ENCODE measurements around the gene SCYGR3. TPM values are rescaled to one million over a fixed set of nuclear protein-coding genes. Genes with fewer than 3 reads are reported as not detected.

Gene SCYGR3
- total RNA-seq, 1 donor from 2014 or later: not detected

GRCh38 chr2:227579791-227580190 lies 34.8 kb downstream of the SCYGR3 start:
- Mint-ChIP-seq H3K27ac (ENCODE audit: unreplicated experiment) (no peak overlapping the region), H3K36me3 (ENCODE audit: low read depth, unreplicated experiment) (peaks cover 7% of the 10 kb centered on the region), H3K4me1 (ENCODE audit: unreplicated experiment) (no peaks in the 10 kb centered on the region), H3K4me3 (ENCODE audit: unreplicated experiment) (no peak overlapping the region), H3K27me3 (ENCODE audit: unreplicated experiment) (peaks cover 3% of the 10 kb centered on the region), H3K9me3 (ENCODE audit: unreplicated experiment) (peaks cover 6% of the 10 kb centered on the region)
- TF ChIP-seq CTCF (IDR thresholded peaks at IDR 0.05; ENCODE audit: unreplicated experiment): no peak
- DNase-seq (ENCODE audit: low spot score): no peak

GRCh38 chr2:227578642-227579041 lies 36.0 kb downstream of the SCYGR3 start:
- no peak for TF ChIP-seq CTCF (IDR thresholded peaks at IDR 0.05; ENCODE audit: unreplicated experiment)
- Mint-ChIP-seq H3K27me3 (ENCODE audit: unreplicated experiment) (peaks cover 3% of the 10 kb centered on the region), H3K27ac (ENCODE audit: unreplicated experiment) (no peak overlapping the region), H3K4me1 (ENCODE audit: unreplicated experiment) (no peaks in the 10 kb centered on the region), H3K4me3 (ENCODE audit: unreplicated experiment) (no peak overlapping the region), H3K36me3 (ENCODE audit: low read depth, unreplicated experiment) (peaks cover 7% of the 10 kb centered on the region), H3K9me3 (ENCODE audit: unreplicated experiment) (peaks cover 6% of the 10 kb centered on the region)
- no peak for DNase-seq (ENCODE audit: low spot score)

DNA sequence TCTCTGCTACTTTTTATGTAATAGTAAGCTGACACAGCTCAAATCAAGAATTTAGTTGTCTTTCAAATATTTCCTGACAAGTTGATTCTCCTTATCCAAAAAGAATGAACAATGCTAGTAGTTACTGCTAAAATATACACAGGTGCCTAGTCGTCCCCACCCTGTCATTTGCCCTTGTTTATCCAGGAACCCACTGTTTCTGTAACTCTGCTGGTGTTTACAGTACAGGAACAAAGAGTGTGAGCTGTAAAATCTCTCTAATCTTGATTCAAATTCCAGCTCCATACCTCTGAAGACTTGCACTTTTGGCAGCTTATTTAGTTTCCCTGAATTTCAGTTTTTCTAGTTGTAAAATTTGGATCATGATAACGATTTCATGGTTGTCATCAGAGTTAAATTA lies 37.1 kb downstream of the SCYGR3 start:
- H3K36me3 Mint-ChIP-seq (ENCODE audit: low read depth, unreplicated experiment): peaks cover 3% of the 10 kb centered on the region
- H3K4me1 Mint-ChIP-seq (ENCODE audit: unreplicated experiment): no peaks in the 10 kb centered on the region
- no peak overlapping the region for H3K27ac Mint-ChIP-seq (ENCODE audit: unreplicated experiment)

DNA sequence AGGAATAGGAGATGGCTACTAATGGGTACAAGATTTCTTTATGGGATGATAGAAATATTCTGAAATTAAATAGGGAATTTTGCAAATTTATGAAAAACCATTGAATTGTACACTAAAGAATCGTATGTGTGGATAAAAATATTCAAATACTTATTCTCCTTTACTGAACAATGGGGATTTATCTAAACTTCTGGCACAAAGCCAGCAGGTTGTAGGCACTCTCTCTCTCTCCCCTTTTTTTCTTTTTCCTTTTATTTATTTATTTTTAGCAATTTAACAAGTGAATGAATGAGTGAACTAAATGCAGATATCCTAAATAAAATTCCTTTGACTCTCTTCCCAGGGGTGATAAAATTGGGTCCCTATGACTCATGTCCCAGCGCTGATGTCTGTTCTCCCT lies 37.8 kb downstream of the SCYGR3 start:
- no peak for DNase-seq (ENCODE audit: low spot score)
- Mint-ChIP-seq H3K36me3 (ENCODE audit: low read depth, unreplicated experiment) (no peaks in the 10 kb centered on the region), H3K27ac (ENCODE audit: unreplicated experiment) (no peak overlapping the region), H3K27me3 (ENCODE audit: unreplicated experiment) (peaks cover 4% of the 10 kb centered on the region), H3K4me1 (ENCODE audit: unreplicated experiment) (peaks cover 3% of the 10 kb centered on the region), H3K9me3 (ENCODE audit: unreplicated experiment) (no peaks in the 10 kb centered on the region), H3K4me3 (ENCODE audit: unreplicated experiment) (no peak overlapping the region)
- no peak for TF ChIP-seq CTCF (IDR thresholded peaks at IDR 0.05; ENCODE audit: unreplicated experiment)

More for the DNA sequence above, 37.1 kb downstream of the SCYGR3 start:
- no peak for TF ChIP-seq CTCF (IDR thresholded peaks at IDR 0.05; ENCODE audit: unreplicated experiment)
- no peak for DNase-seq (ENCODE audit: low spot score)
- Mint-ChIP-seq H3K27me3 (ENCODE audit: unreplicated experiment) (peaks cover 4% of the 10 kb centered on the region), H3K9me3 (ENCODE audit: unreplicated experiment) (peaks cover 6% of the 10 kb centered on the region), H3K4me3 (ENCODE audit: unreplicated experiment) (no peak overlapping the region)

DNA sequence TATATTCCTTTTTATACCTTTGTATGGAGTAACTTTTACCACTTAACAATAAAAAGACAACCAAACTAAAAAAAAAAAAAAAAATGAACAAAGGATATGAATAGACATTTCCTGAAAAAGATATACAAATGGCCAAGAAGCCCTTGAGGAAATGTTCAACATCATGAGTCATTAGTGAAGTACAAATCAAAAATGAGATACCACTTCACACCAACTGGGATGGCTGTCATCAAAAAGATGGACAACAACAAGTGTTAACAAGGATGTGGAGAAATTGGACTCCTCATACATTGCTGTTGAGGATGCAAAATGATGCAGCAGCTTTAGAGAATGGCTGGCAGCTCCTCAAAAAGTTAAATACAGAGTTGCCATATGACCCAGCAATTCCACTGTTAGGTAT lies 38.5 kb downstream of the SCYGR3 start:
- peaks cover 7% of the 10 kb centered on the region for H3K4me1 Mint-ChIP-seq (ENCODE audit: unreplicated experiment)
- H3K36me3 Mint-ChIP-seq (ENCODE audit: low read depth, unreplicated experiment): no peaks in the 10 kb centered on the region
- peaks cover 4% of the 10 kb centered on the region for H3K27me3 Mint-ChIP-seq (ENCODE audit: unreplicated experiment)
- no peaks in the 10 kb centered on the region for H3K9me3 Mint-ChIP-seq (ENCODE audit: unreplicated experiment)
- no peak for TF ChIP-seq CTCF (IDR thresholded peaks at IDR 0.05; ENCODE audit: unreplicated experiment)
- no peak for DNase-seq (ENCODE audit: low spot score)
- H3K4me3 Mint-ChIP-seq (ENCODE audit: unreplicated experiment): no peak overlapping the region
- H3K27ac Mint-ChIP-seq (ENCODE audit: unreplicated experiment): no peak overlapping the region

All from endothelial cell (in vitro differentiated cells).